ENCODE data around the gene PNKP.
"Not testable (repeated sequence)": the region's sequence is repeated elsewhere in the genome, so short reads cannot be mapped to it uniquely, and the experiment has no call there.

Gene PNKP

GRCh38 chr19:49840736-49841249 is 26.6 kb downstream of the PNKP start:
- DNase-seq = no peak

- DNase-seq = no peak
These were observed 27.1 kb downstream of the PNKP start for GRCh38 chr19:49840321-49840720.

- DNase-seq = no peak
These were observed 27.7 kb downstream of the PNKP start for GRCh38 chr19:49839713-49840112.

GRCh38 chr19:49838885-49839588 is 28.3 kb downstream of the PNKP start:
- no peak for DNase-seq

GRCh38 chr19:49837425-49837824 is 30.0 kb downstream of the PNKP start:
- DNase-seq = no peak

- no peak for DNase-seq
These were observed 30.4 kb downstream of the PNKP start for GRCh38 chr19:49837009-49837310.

GRCh38 chr19:49836176-49837008 is 31.0 kb downstream of the PNKP start:
- DNase-seq = no peak

GRCh38 chr19:49835562-49835961 is 31.8 kb downstream of the PNKP start:
- DNase-seq = no peak

- no peak for DNase-seq
These were observed 33.8 kb downstream of the PNKP start for GRCh38 chr19:49833599-49833998.

GRCh38 chr19:49832556-49832955 is 34.8 kb downstream of the PNKP start:
- DNase-seq = no peak

- no peak for DNase-seq
These were observed 35.8 kb downstream of the PNKP start for GRCh38 chr19:49831592-49831991.

- DNase-seq = no peak
These were observed 36.6 kb downstream of the PNKP start for GRCh38 chr19:49830766-49831165.

- no peak for DNase-seq
These were observed 37.7 kb downstream of the PNKP start for GRCh38 chr19:49829721-49830120.

GRCh38 chr19:49829200-49829599 is 38.2 kb downstream of the PNKP start:
- no peak for DNase-seq

- DNase-seq = no peak
These were observed 40.3 kb downstream of the PNKP start for GRCh38 chr19:49827034-49827433.

- no peak for DNase-seq
These were observed 42.7 kb downstream of the PNKP start for GRCh38 chr19:49824662-49825061.

- no peak for DNase-seq
These were observed 43.9 kb downstream of the PNKP start for GRCh38 chr19:49823472-49823871.

- DNase-seq = no peak
These were observed 47.3 kb downstream of the PNKP start for GRCh38 chr19:49820125-49820524.

- DNase-seq = not testable (repeated sequence)
These were observed 47.8 kb downstream of the PNKP start for GRCh38 chr19:49819452-49820115.

GRCh38 chr19:49818649-49819370 is 48.6 kb downstream of the PNKP start:
- no peak for DNase-seq

GRCh38 chr19:49817964-49818648 is 49.3 kb downstream of the PNKP start, which contains the start of gene MED25:
Gene MED25, plus strand, starts transcription at chr19:49818289. Its CDS starts 53 bp downstream, at chr19:49818342.
- DNase-seq = no peak

- DNase-seq = no peak
These were observed 50.8 kb downstream of the PNKP start for GRCh38 chr19:49816590-49816989.
